HepG2 (cell line): Measurements from ENCODE around the gene EVA1A.

ENCODE experiments used
- CBX2 ChIP-seq, 2 experiments: fragments of 200-600 bp in 1 of 2; sonication (generic); formaldehyde crosslinking in 1 of 2; IDR thresholded peaks; 2 replicates each; pipeline versions ENCODE4 v1.7.0 to v1.8.1; 2018 to 2022; ENCODE audit warnings: low read depth in 2 of 2, low read length in 1 of 2, mild to moderate bottlenecking in 1 of 2, missing genetic modification reagents in 1 of 2
- DNMT3B ChIP-seq: conservative IDR thresholded peaks from 2 replicates; pipeline ENCODE4 v1.6.1; 2016; ENCODE audit warnings: missing biosample characterization, control low read depth
- NFE2 ChIP-seq: sonication (generic); formaldehyde crosslinking; IDR thresholded peaks from 2 replicates; pipeline ENCODE4 v1.4.0; 2020; ENCODE audit warnings: missing genetic modification reagents
- RELA ChIP-seq: sonication (generic); formaldehyde crosslinking; IDR thresholded peaks from 2 replicates; pipeline ENCODE4 v1.4.0; 2020; ENCODE audit warnings: missing genetic modification reagents
- RFX5 ChIP-seq: IDR thresholded peaks from 2 replicates; pipeline ENCODE4 v1.6.1; 2011; ENCODE audit warnings: low read depth, low read length, improper control_type of control experiment
- TF ChIP-seq, protein P1 (sequence below): sonication (generic); formaldehyde crosslinking; IDR thresholded peaks from 2 replicates; pipeline ENCODE4 v1.5.0; 2020; ENCODE audit warnings: mild to moderate bottlenecking, missing genetic modification reagents, moderate library complexity
- TF ChIP-seq, protein P2 (sequence below): IDR thresholded peaks from 2 replicates; pipeline ENCODE4 v1.6.1; 2016; ENCODE audit warnings: missing biosample characterization, missing genetic modification reagents, low read depth
- TF ChIP-seq, protein P3 (sequence below): sonication (generic); formaldehyde crosslinking; IDR thresholded peaks from 2 replicates; pipeline ENCODE4 v1.4.0; 2020; ENCODE audit warnings: mild to moderate bottlenecking, missing genetic modification reagents
- TF ChIP-seq, protein P4 (sequence below): sonication (generic); formaldehyde crosslinking; IDR thresholded peaks from 2 replicates; pipeline ENCODE4 v1.8.1; 2023; ENCODE audit warnings: missing genetic modification reagents, inconsistent platforms, borderline replicate concordance

DNA sequence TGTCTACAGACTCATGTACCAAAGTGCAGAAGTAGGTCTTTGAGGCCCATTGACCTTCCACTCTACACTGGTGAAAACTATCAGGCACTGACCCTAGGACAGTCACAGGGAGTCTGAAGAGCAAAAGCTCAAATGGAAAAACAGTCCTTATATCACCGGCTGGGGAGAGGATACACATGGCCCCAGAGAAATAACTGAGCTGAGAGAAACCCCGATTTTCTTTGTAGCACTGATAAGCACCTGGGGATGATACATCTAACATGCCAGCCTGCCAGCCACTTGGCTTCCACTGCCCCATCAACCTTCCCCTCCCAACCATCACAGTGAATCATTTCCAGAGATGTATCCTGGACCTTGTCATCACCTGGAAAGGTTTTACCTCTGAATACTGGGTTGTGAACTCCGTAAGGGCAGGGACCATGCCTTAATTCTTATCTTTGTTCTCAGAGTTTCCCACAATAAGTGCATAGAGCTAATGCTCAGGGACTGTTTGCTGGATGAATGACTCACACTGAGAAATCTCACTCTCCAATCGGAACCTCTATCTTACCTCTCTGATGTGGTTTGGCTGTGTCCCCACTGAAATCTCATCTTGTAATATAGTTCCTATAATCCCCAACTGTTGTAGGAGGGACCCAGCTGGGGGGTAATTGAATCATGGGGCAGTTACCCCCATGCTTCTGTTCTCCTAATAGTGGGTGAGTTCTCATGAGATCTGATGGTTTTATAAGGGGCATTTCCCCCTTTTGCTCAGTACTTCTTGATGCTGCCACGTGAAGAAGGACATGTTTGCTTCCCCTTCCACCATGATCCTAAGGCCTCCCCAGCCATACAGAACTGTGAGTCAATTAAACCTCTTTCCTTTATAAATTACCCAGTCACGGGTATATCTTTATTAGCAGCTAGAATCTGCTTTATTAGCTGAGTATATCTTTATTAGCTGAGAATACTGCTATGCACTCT, 37.1 kb downstream of the EVA1A start:
- no peak for TF ChIP-seq RELA
- TF ChIP-seq DNMT3B (CRISPR knock-in tag), result 0 out of 2 replicates have a peak, but pooled peaks have one; percentile 34
- TF ChIP-seq RFX5, result no peak
- TF ChIP-seq, protein P1, sequence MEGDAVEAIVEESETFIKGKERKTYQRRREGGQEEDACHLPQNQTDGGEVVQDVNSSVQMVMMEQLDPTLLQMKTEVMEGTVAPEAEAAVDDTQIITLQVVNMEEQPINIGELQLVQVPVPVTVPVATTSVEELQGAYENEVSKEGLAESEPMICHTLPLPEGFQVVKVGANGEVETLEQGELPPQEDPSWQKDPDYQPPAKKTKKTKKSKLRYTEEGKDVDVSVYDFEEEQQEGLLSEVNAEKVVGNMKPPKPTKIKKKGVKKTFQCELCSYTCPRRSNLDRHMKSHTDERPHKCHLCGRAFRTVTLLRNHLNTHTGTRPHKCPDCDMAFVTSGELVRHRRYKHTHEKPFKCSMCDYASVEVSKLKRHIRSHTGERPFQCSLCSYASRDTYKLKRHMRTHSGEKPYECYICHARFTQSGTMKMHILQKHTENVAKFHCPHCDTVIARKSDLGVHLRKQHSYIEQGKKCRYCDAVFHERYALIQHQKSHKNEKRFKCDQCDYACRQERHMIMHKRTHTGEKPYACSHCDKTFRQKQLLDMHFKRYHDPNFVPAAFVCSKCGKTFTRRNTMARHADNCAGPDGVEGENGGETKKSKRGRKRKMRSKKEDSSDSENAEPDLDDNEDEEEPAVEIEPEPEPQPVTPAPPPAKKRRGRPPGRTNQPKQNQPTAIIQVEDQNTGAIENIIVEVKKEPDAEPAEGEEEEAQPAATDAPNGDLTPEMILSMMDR, result no peak
- no peak for TF ChIP-seq NFE2
- TF ChIP-seq, protein P2, sequence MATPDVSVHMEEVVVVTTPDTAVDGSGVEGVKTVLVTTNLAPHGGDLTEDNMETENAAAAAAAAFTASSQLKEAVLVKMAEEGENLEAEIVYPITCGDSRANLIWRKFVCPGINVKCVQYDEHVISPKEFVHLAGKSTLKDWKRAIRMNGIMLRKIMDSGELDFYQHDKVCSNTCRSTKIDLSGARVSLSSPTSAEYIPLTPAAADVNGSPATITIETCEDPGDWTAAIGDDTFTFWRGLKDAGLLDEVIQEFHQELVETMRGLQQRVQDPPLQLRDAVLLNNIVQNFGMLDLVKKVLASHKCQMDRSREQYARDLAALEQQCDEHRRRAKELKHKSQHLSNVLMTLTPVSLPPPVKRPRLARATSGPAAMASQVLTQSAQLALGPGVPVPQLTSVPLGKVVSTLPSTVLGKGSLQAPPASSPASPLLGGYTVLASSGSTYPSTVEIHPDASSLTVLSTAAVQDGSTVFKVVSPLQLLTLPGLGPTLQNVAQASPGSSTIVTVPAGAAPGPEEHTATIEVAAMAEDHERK (CRISPR knock-in tag), result no peak
- no peak for TF ChIP-seq CBX2 (IDR thresholded peaks at IDR 0.05; ENCODE audit: low read depth, low read length)
- no peak for TF ChIP-seq CBX2 (CRISPR knock-in tag; IDR thresholded peaks at IDR 0.05; ENCODE audit: low read depth)
- TF ChIP-seq, protein P3, sequence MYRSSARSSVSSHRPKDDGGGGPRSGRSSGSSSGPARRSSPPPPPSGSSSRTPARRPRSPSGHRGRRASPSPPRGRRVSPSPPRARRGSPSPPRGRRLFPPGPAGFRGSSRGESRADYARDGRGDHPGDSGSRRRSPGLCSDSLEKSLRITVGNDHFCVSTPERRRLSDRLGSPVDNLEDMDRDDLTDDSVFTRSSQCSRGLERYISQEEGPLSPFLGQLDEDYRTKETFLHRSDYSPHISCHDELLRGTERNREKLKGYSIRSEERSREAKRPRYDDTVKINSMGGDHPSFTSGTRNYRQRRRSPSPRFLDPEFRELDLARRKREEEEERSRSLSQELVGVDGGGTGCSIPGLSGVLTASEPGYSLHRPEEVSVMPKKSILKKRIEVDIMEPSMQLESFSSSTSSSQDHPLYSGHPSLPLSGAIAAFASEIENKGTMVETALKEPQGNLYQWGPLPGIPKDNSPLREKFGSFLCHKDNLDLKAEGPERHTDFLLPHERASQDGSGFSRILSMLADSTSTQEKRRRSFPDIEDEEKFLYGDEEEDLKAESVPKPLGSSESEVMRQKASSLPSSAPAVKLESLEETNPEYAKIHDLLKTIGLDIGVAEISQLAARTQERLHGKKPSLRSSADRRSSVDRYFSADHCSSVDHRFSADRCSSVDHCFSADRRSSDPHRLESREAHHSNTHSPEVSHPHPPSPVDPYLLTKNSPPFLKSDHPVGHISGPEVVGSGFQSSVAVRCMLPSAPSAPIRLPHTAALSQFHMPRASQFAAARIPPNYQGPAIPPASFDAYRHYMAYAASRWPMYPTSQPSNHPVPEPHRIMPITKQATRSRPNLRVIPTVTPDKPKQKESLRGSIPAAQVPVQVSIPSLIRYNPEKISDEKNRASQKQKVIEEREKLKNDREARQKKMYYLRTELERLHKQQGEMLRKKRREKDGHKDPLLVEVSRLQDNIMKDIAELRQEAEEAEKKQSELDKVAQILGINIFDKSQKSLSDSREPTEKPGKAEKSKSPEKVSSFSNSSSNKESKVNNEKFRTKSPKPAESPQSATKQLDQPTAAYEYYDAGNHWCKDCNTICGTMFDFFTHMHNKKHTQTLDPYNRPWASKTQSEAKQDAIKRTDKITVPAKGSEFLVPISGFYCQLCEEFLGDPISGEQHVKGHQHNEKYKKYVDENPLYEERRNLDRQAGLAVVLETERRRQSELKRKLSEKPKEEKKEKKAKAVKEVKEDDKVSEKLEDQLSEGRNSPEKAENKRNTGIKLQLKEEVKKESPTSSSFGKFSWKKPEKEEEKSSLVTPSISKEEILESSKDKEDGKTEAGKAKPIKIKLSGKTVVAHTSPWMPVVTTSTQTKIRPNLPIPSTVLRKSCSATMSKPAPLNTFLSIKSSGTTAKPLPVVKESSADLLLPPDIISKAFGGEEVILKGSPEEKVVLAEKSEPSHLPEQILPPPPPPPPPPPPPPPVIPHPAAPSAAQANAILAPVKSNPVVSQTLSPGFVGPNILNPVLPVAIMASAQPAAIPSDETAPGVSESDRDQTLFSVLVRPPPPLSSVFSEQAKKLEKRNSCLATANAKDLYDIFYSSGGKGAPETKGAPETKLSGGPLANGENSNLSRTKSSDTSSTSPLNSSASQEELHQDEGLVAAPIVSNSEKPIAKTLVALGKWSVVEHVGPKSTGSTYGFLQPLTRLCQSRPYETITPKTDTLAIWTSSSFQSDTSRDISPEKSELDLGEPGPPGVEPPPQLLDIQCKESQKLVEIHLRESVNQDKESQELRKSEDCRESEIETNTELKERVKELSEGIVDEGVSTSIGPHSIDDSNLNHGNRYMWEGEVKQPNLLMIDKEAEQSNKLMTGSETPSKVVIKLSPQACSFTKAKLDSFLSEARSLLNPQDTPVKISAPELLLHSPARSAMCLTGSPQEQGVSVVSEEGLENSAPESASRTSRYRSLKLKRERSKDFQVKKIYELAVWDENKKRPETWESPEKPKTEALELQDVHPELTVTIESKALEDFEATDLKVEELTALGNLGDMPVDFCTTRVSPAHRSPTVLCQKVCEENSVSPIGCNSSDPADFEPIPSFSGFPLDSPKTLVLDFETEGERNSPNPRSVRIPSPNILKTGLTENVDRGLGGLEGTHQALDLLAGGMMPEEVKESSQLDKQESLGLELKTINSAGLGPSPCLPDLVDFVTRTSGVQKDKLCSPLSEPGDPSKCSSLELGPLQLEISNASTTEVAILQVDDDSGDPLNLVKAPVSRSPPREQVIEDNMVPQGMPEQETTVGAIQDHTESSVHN, result no peak
- TF ChIP-seq, protein P4, sequence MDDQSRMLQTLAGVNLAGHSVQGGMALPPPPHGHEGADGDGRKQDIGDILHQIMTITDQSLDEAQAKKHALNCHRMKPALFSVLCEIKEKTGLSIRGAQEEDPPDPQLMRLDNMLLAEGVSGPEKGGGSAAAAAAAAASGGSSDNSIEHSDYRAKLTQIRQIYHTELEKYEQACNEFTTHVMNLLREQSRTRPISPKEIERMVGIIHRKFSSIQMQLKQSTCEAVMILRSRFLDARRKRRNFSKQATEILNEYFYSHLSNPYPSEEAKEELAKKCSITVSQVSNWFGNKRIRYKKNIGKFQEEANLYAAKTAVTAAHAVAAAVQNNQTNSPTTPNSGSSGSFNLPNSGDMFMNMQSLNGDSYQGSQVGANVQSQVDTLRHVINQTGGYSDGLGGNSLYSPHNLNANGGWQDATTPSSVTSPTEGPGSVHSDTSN (CRISPR knock-in tag), result no peak
